HG03378 (cell line): Measurements from ENCODE around the gene TTBK1.

Source experiments
- ATAC-seq: cut with Tn5 transposase; IDR thresholded peaks from one replicate; pipeline ENCODE4 v1.9.1; 2021; ENCODE audit warnings: mild to moderate bottlenecking, moderate library complexity; ENCODE audit not compliant: unreplicated experiment

Gene TTBK1

GRCh38 chr6:43222418-43223059, 20.7 kb upstream of the TTBK1 start:
- no peak for ATAC-seq

GRCh38 chr6:43223175-43223574, 20.1 kb upstream of the TTBK1 start:
- no peak for ATAC-seq

GRCh38 chr6:43226192-43226851, 17.0 kb upstream of the TTBK1 start:
- no peak for ATAC-seq

GRCh38 chr6:43228951-43229802, 14.1 kb upstream of the TTBK1 start, which contains the start of gene DNPH1:
TSS of gene DNPH1 (minus strand) at chr6:43229481. CDS start at chr6:43229456, 25 bp downstream.
- peak; percentile 56 for ATAC-seq

GRCh38 chr6:43229803-43230620, 13.3 kb upstream of the TTBK1 start:
- ATAC-seq = no peak

GRCh38 chr6:43231053-43231452, 12.2 kb upstream of the TTBK1 start:
- no peak for ATAC-seq

- no peak for ATAC-seq
Measured at GRCh38 chr6:43231735-43232450, 11.4 kb upstream of the TTBK1 start.

- no peak for ATAC-seq
Measured at GRCh38 chr6:43235841-43236240, 7.4 kb upstream of the TTBK1 start.

- no peak for ATAC-seq
Measured at GRCh38 chr6:43239054-43239453, 4.2 kb upstream of the TTBK1 start.

GRCh38 chr6:43240950-43241349, 2.3 kb upstream of the TTBK1 start:
- ATAC-seq = no peak

- ATAC-seq = no peak
Measured at GRCh38 chr6:43241446-43241845, 1.8 kb upstream of the TTBK1 start.

GRCh38 chr6:43243664-43244321, 512 bp downstream of the TTBK1 start:
- no peak for ATAC-seq

GRCh38 chr6:43246301-43247113, 3.2 kb downstream of the TTBK1 start:
- peak; percentile 24 for ATAC-seq

- ATAC-seq = peak; percentile 65
Measured at GRCh38 chr6:43247114-43247999, 4.1 kb downstream of the TTBK1 start.

- ATAC-seq = no peak
Measured at GRCh38 chr6:43248101-43248500, 4.8 kb downstream of the TTBK1 start.

- ATAC-seq = no peak
Measured at GRCh38 chr6:43248791-43249190, 5.5 kb downstream of the TTBK1 start.

- ATAC-seq = no peak
Measured at GRCh38 chr6:43250992-43251373, 7.7 kb downstream of the TTBK1 start.

- no peak for ATAC-seq
Measured at GRCh38 chr6:43253401-43253800, 10.1 kb downstream of the TTBK1 start.
